ENCODE measurements around the gene TRPC1. TPM values are rescaled to one million over a fixed set of nuclear protein-coding genes. Genes with fewer than 3 reads are reported as not detected.

Gene TRPC1
- total and polyA plus RNA-seq, 8 donors: 5.6 to 17.7 (median 14.9) TPM

DNA sequence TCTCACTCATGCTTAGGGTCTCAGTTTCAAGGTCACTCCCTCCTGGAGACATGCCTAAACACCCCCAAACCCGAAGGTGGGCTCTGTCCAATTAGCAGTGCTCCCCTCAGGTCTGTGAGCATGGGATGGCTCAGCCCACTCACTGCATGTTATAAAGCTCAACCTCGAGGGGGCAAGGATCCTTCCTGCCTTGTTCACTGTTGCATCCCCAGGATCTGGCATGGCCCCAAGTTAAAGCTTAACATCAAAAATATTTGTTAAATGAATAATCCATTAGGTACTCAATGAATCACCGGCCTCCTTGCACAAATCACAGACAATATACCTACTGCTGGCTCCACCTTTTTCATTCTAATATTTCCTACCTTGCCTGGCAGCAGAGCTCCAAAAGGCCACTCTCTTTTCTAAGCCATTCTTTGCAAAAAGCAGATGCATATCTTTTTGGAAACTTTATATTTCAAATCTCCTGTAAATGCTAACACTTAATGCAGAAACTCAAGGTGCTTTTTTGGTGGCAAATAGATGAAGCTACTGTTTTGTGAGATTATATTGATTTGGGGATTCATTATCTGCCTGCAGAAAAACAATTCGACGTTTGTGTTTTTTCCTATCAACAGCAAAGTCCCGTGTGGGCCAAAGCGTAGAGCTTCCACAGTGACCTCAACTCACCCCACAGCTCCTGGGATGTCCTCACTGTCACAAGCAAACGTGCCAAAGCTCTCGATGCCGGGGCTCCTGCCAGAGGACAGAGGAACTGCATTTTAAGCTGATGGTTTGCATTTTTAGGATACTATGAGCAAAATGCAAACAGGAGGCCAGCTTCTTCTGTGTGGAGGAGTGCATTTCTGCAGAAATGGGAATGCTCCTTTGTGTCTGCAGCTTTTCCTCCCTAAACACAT lies 129.7 kb downstream of the TRPC1 start:
- intact Hi-C loops (cut with DNase I): no loop called here
- ATAC-seq: no peak

DNA sequence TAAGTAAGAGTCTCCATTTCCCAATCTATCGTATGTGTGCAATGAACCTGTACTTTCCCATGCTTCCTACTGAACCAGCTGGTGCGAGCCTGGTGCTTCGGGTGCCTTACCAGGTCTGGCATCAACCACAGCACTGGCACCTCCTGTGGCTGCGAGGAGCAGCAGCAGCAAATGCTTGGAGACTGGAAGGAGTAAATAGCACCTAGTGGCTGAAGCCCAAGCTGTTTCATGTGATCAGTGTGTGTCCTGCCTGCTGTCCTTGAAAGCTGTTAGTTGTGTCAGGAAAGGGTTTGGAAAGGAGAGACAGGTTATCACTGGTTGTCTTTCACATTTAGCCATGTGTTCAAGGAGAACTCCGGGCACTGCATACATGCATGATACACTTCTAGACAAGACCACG lies 133.2 kb downstream of the TRPC1 start:
- Histone ChIP-seq H3K4me3 (no peak overlapping the region), H3K27ac (no peak overlapping the region)
- no peak for ATAC-seq

More for the DNA sequence above, 129.7 kb downstream of the TRPC1 start:
- DNase-seq: peak in 1 of 4 donors; percentile 59
- TF ChIP-seq, protein P1, sequence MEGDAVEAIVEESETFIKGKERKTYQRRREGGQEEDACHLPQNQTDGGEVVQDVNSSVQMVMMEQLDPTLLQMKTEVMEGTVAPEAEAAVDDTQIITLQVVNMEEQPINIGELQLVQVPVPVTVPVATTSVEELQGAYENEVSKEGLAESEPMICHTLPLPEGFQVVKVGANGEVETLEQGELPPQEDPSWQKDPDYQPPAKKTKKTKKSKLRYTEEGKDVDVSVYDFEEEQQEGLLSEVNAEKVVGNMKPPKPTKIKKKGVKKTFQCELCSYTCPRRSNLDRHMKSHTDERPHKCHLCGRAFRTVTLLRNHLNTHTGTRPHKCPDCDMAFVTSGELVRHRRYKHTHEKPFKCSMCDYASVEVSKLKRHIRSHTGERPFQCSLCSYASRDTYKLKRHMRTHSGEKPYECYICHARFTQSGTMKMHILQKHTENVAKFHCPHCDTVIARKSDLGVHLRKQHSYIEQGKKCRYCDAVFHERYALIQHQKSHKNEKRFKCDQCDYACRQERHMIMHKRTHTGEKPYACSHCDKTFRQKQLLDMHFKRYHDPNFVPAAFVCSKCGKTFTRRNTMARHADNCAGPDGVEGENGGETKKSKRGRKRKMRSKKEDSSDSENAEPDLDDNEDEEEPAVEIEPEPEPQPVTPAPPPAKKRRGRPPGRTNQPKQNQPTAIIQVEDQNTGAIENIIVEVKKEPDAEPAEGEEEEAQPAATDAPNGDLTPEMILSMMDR (IDR thresholded peaks at IDR 0.05): no peak
- H3K36me3 ChIP-seq: no peaks in the 10 kb centered on the region
- H3K27ac ChIP-seq: no peak overlapping the region
- H3K4me3 ChIP-seq: no peak overlapping the region
- no peaks in the 10 kb centered on the region for H3K9me3 ChIP-seq
- peaks cover 13 to 45% of the 10 kb centered on the region in 2 donors for H3K4me1 ChIP-seq
- H3K27me3 ChIP-seq: no peaks in the 10 kb centered on the region

More for the DNA sequence above, 133.2 kb downstream of the TRPC1 start:
- DNase-seq: no peak
- Histone ChIP-seq H3K27me3 (peaks cover 0 to 4% of the 10 kb centered on the region in 2 donors), H3K4me1 (peaks cover 7 to 25% of the 10 kb centered on the region in 2 donors), H3K9me3 (no peaks in the 10 kb centered on the region), H3K36me3 (no peaks in the 10 kb centered on the region)
- intact Hi-C loops (cut with DNase I): no loop called here
- TF ChIP-seq, protein P1 (IDR thresholded peaks at IDR 0.05): no peak

Other genes starting within 250 kb of the TRPC1 start
- 10 to 100 TPM; 19.5 to 28.7 TPM for gene ATR, start 145.3 kb upstream of the TRPC1 start, total RNA-seq
- gene ATR, start 145.3 kb upstream of the TRPC1 start, polyA plus RNA-seq (ENCODE audit: insufficient read length in 6 of 6): 10 to 100 TPM; 27.8 to 31.2 (median 29.5) TPM
- gene PLS1, start 127.6 kb upstream of the TRPC1 start, total RNA-seq: 10 to 100 TPM; 24.1 to 40.4 TPM
- gene PLS1, start 127.6 kb upstream of the TRPC1 start, polyA plus RNA-seq (ENCODE audit: insufficient read length in 6 of 6): 10 to 100 TPM; 11.4 to 20.3 (median 16.2) TPM
- 10 to 100 TPM; 13.7 to 21.2 TPM for gene PCOLCE2, start 165.0 kb downstream of the TRPC1 start, total RNA-seq
- gene PCOLCE2, start 165.0 kb downstream of the TRPC1 start, polyA plus RNA-seq (ENCODE audit: insufficient read length in 6 of 6): 1 to 10 TPM; 1.3 to 4.5 (median 2.8) TPM
- not detected for gene PAQR9, start 239.6 kb downstream of the TRPC1 start, total RNA-seq
- under 1 TPM in 2 of 6 donors, not detected in 4; 0.11 to 0.13 TPM for gene PAQR9, start 239.6 kb downstream of the TRPC1 start, polyA plus RNA-seq (ENCODE audit: insufficient read length in 6 of 6)